ENCODE measurements around the gene RAPGEF1.
"Not testable (repeated sequence)": the region's sequence is repeated elsewhere in the genome, so short reads cannot be mapped to it uniquely, and the experiment has no call there.

The RAPGEF1 gene

DNA sequence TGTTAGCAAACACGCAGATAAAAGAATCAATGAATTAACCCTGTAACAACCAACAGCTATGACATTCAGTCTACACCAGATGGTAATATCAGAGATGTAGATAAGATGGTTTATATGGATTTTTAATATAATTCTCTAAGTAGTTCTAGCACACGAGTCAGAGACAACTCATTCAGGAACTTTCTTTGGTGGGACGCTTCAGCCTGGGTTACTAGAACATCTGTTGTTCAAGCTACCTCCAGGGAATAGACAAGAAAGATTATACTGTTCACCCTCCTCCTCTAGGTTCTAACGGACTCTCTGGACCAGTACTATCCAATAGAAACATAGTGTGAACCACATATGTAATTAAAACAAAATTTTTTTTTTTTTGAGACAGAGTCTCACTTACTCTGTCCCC lies 73.8 kb downstream of the RAPGEF1 start:
- peaks cover 2% of the 10 kb centered on the region; the same call in 1 of the 2 replicates for H3K4me1 ChIP-seq (ENCODE audit: control insufficient read depth, insufficient read depth, low read length)
- no peak for TF ChIP-seq ZNF571 (tag by site-specific recombination; IDR thresholded peaks at IDR 0.05)
- no peak for TF ChIP-seq SETDB1 (IDR thresholded peaks at IDR 0.05; ENCODE audit: insufficient read length, low read length)
- no peak for TF ChIP-seq ZNF792 (tag by site-specific recombination; IDR thresholded peaks at IDR 0.05)
- no peak for TF ChIP-seq ZNF114 (tag by site-specific recombination; IDR thresholded peaks at IDR 0.05)
- TF ChIP-seq ZNF423 (tag by site-specific recombination; IDR thresholded peaks at IDR 0.05) = no peak
- no peak for TF ChIP-seq ZNF558 (tag by site-specific recombination; IDR thresholded peaks at IDR 0.05)
- TF ChIP-seq HOXC10 (CRISPR knock-in tag; IDR thresholded peaks at IDR 0.05) = no peak
- H3K4me3 ChIP-seq (ENCODE audit: low read depth, low read length) = no peak overlapping the region
- no peak overlapping the region for H3K27ac ChIP-seq (ENCODE audit: extremely low read depth, low read depth, low read length)
- H3K36me3 ChIP-seq (ENCODE audit: control insufficient read depth in 2 of 2, insufficient read depth in 1 of 2, low read length in 2 of 2) = no peaks in the 10 kb centered on the region
- ChIA-PET POLR2A (no interaction called here), CTCF (interaction anchor here (0.6 to 2.1 kb wide), 4 partner anchors 9 to 74 kb away, joined by 5 to 6 read pairs (median 5); no protein-coding TSS in a partner anchor)
- no peaks in the 10 kb centered on the region for H3K9me3 ChIP-seq (ENCODE audit: control insufficient read depth, insufficient read depth, low read depth, low read length)

DNA sequence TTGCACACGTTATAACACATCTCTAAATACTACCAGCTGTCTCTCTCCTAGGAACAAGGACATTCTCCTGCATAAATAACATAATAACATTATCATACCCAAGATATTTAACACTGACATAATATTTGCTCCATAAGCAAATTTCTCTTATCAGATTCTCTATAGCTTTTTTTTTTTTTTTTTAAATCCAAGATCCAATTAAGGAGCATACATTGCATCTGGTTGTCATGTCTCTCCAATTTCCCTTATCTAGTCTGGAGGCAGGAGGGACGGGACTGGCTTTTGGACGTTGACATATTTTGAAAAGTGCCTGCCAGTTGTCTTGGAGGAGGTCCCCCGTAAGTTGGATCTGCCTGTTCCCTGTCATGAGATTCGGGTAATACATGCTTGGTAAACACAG lies 76.6 kb downstream of the RAPGEF1 start:
- POLR2A ChIA-PET = no interaction called here
- H3K36me3 ChIP-seq (ENCODE audit: control insufficient read depth in 2 of 2, insufficient read depth in 1 of 2, low read length in 2 of 2) = no peaks in the 10 kb centered on the region
- H3K4me3 ChIP-seq (ENCODE audit: low read depth, low read length) = no peak overlapping the region
- H3K9me3 ChIP-seq (ENCODE audit: control insufficient read depth, insufficient read depth, low read depth, low read length) = no peaks in the 10 kb centered on the region
- TF ChIP-seq, protein P1, sequence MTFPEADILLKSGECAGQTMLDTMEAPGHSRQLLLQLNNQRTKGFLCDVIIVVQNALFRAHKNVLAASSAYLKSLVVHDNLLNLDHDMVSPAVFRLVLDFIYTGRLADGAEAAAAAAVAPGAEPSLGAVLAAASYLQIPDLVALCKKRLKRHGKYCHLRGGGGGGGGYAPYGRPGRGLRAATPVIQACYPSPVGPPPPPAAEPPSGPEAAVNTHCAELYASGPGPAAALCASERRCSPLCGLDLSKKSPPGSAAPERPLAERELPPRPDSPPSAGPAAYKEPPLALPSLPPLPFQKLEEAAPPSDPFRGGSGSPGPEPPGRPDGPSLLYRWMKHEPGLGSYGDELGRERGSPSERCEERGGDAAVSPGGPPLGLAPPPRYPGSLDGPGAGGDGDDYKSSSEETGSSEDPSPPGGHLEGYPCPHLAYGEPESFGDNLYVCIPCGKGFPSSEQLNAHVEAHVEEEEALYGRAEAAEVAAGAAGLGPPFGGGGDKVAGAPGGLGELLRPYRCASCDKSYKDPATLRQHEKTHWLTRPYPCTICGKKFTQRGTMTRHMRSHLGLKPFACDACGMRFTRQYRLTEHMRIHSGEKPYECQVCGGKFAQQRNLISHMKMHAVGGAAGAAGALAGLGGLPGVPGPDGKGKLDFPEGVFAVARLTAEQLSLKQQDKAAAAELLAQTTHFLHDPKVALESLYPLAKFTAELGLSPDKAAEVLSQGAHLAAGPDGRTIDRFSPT (tag by site-specific recombination; IDR thresholded peaks at IDR 0.05) = no peak
- TF ChIP-seq, protein P2, sequence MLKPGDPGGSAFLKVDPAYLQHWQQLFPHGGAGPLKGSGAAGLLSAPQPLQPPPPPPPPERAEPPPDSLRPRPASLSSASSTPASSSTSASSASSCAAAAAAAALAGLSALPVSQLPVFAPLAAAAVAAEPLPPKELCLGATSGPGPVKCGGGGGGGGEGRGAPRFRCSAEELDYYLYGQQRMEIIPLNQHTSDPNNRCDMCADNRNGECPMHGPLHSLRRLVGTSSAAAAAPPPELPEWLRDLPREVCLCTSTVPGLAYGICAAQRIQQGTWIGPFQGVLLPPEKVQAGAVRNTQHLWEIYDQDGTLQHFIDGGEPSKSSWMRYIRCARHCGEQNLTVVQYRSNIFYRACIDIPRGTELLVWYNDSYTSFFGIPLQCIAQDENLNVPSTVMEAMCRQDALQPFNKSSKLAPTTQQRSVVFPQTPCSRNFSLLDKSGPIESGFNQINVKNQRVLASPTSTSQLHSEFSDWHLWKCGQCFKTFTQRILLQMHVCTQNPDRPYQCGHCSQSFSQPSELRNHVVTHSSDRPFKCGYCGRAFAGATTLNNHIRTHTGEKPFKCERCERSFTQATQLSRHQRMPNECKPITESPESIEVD (tag by site-specific recombination; IDR thresholded peaks at IDR 0.05) = no peak
- TF ChIP-seq ZNF221 (tag by site-specific recombination; IDR thresholded peaks at IDR 0.05; ENCODE audit: borderline replicate concordance) (no peak), ZNF366 (tag by site-specific recombination; conservative IDR thresholded peaks at IDR 0.05) (no peak), ZNF184 (tag by site-specific recombination; IDR thresholded peaks at IDR 0.05) (no peak)
- no peaks in the 10 kb centered on the region; the same call in 1 of the 2 replicates for H3K4me1 ChIP-seq (ENCODE audit: control insufficient read depth, insufficient read depth, low read length)
- CTCF ChIA-PET = interaction anchor here (1.5 kb wide), 1 partner anchor 15 kb away, joined by 5 read pairs; no protein-coding TSS in a partner anchor
- H3K27ac ChIP-seq (ENCODE audit: extremely low read depth, low read depth, low read length) = no peak overlapping the region

DNA sequence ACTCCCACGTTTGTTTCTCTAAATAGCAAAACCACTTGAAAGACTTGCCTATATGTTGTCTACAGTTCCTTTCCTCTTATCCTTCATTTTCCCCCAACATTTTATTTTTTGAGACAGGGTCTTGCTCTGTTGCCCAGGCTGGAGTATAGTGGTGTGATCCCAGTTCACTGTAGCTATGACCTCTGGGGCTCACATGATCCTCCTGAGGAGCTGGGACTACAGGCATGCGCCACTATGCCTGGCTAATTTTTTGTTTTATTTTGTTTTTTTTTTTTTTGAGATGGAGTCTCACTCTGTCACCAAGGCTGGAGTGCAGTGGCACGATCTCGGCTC lies 77.6 kb downstream of the RAPGEF1 start:
- ChIA-PET CTCF (interaction anchor here (0.5 to 1.5 kb wide), 4 partner anchors 10 to 43 kb away, joined by 3 to 5 read pairs (median 4); no protein-coding TSS in a partner anchor), POLR2A (interaction anchor here (0.7 kb wide), 1 partner anchor 10 kb away, joined by 4 read pairs; no protein-coding TSS in a partner anchor)
- not testable (repeated sequence) for H3K4me1 ChIP-seq (ENCODE audit: control insufficient read depth, insufficient read depth, low read length); H3K4me3 ChIP-seq (ENCODE audit: low read depth, low read length); H3K27ac ChIP-seq (ENCODE audit: extremely low read depth, low read depth, low read length); H3K9me3 ChIP-seq (ENCODE audit: control insufficient read depth, insufficient read depth, low read depth, low read length); H3K36me3 ChIP-seq (ENCODE audit: control insufficient read depth in 2 of 2, insufficient read depth in 1 of 2, low read length in 2 of 2)
- peak; percentile 71; the same call in 1 of the 2 replicates for TF ChIP-seq ZNF121 (tag by site-specific recombination; IDR thresholded peaks at IDR 0.05)
- TF ChIP-seq ZFP69B (tag by site-specific recombination; IDR thresholded peaks at IDR 0.05) = 0 out of 2 replicates have a peak, but pooled peaks have one; percentile 5

DNA sequence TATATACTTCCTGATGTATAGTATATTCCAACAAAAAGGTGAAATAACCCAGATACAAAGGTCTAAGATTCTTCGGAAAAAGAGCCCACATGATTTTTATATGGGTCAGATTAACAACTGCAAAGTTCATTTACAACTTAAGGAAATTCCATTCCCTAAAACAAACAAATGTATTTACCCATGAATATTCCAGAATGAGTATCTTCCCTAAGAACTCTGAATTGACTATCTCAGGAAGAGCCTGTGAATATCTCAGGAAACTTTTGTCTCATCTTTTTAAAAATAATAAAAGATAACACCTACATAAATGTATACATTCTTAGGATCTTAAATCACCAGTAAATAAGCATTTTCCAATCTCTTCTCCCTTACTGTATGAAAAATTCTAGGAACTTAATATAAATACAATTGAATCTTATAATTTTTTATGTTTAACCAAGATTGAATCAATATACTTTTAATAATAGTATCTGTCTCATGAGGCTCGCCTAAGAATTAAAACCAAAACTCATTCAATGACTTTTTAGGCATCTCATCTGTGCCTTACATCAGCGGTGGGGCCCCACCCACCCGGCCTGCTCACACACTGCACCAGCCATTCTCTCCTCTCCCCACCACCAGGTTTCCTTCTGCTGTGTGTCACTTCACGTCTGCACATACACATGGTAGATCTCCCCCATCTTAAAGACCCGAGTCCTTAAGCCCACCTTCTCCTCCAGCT lies 78.1 kb downstream of the RAPGEF1 start:
- Histone ChIP-seq H3K4me3 (ENCODE audit: low read depth, low read length) (no peak overlapping the region), H3K4me1 (ENCODE audit: control insufficient read depth, insufficient read depth, low read length) (no peaks in the 10 kb centered on the region), H3K27ac (ENCODE audit: extremely low read depth, low read depth, low read length) (no peak overlapping the region), H3K36me3 (ENCODE audit: control insufficient read depth in 2 of 2, insufficient read depth in 1 of 2, low read length in 2 of 2) (no peaks in the 10 kb centered on the region), H3K9me3 (ENCODE audit: control insufficient read depth, insufficient read depth, low read depth, low read length) (no peaks in the 10 kb centered on the region)
- POLR2A ChIA-PET = no interaction called here
- CTCF ChIA-PET = interaction anchor here (0.5 to 0.6 kb wide), 3 partner anchors 10 to 44 kb away, joined by 3 to 5 read pairs (median 4); no protein-coding TSS in a partner anchor
- TF ChIP-seq ZNF394 (tag by site-specific recombination; IDR thresholded peaks at IDR 0.05; ENCODE audit: borderline replicate concordance) (no peak), ZFHX2 (tag by site-specific recombination; conservative IDR thresholded peaks at IDR 0.05) (0 out of 2 replicates have a peak, but pooled peaks have one; percentile 21), ZNF521 (tag by site-specific recombination; IDR thresholded peaks at IDR 0.05) (no peak), ZFP41 (tag by site-specific recombination; IDR thresholded peaks at IDR 0.05; ENCODE audit: borderline replicate concordance) (no peak), ZNF184 (tag by site-specific recombination; IDR thresholded peaks at IDR 0.05) (no peak), ZNF132 (tag by site-specific recombination; IDR thresholded peaks at IDR 0.05; ENCODE audit: borderline replicate concordance) (no peak), ZNF433 (tag by site-specific recombination; IDR thresholded peaks at IDR 0.05; ENCODE audit: low read depth) (no peak), ZNF596 (tag by site-specific recombination; IDR thresholded peaks at IDR 0.05) (no peak)
- TF ChIP-seq, protein P3, sequence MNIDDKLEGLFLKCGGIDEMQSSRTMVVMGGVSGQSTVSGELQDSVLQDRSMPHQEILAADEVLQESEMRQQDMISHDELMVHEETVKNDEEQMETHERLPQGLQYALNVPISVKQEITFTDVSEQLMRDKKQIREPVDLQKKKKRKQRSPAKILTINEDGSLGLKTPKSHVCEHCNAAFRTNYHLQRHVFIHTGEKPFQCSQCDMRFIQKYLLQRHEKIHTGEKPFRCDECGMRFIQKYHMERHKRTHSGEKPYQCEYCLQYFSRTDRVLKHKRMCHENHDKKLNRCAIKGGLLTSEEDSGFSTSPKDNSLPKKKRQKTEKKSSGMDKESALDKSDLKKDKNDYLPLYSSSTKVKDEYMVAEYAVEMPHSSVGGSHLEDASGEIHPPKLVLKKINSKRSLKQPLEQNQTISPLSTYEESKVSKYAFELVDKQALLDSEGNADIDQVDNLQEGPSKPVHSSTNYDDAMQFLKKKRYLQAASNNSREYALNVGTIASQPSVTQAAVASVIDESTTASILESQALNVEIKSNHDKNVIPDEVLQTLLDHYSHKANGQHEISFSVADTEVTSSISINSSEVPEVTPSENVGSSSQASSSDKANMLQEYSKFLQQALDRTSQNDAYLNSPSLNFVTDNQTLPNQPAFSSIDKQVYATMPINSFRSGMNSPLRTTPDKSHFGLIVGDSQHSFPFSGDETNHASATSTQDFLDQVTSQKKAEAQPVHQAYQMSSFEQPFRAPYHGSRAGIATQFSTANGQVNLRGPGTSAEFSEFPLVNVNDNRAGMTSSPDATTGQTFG (tag by site-specific recombination; IDR thresholded peaks at IDR 0.05; ENCODE audit: borderline replicate concordance) = no peak
